IMR-90 (cell line): Measurements from ENCODE around the gene MAML2. TPM values are rescaled to one million over a fixed set of nuclear protein-coding genes. Genes with fewer than 3 reads are reported as not detected.
A peak's percentile ranks its signal among the peaks of the same experiment; 100 is the strongest.

Experiments used
- ATAC-seq: fragments of 200-7000 bp; cut with Tn5 transposase; 2 replicates; pipeline ENCODE4 v1.9.1; 2020; ENCODE audit warnings: low read depth, mild to moderate bottlenecking, moderate library complexity
- BruUV-seq: library from RNA; stranded (reverse); fragments of 400-500 nt; replicated peaks from 2 replicates; lab custom pipeline; 2021; lab: Mats Ljungman, UMichigan
- CTCF ChIA-PET: fragments of 300-600 bp; formaldehyde crosslinking; extraction: SDS; loops from one replicate; lab custom pipeline; 2021; ENCODE audit warnings: antibody characterized with exemption; lab: Yijun Ruan, JAX
- POLR2A ChIA-PET: fragments of 300-600 bp; sonication (Branson Sonifier 250); formaldehyde crosslinking; loops from one replicate; lab custom pipeline; 2022; ENCODE audit warnings: antibody characterized with exemption; ENCODE audit not compliant: unreplicated experiment; lab: Charles Lee
- DNase-seq: peaks from one replicate; pipeline ENCODE4 v3.0.0; 2013
- H2AFZ ChIP-seq: replicated peaks from 2 replicates; pipeline ENCODE3; 2013; ENCODE audit warnings: low read length, mild to moderate bottlenecking; ENCODE audit not compliant: poor library complexity
- H2AK5ac ChIP-seq: 2 replicates; pipeline ENCODE4 v1.6.1; 2013; ENCODE audit warnings: low read depth, low read length, inconsistent platforms
- H2AK9ac ChIP-seq: replicated peaks from 2 replicates; pipeline ENCODE3; 2013; ENCODE audit warnings: mild to moderate bottlenecking, low read depth, low read length, moderate library complexity; ENCODE audit not compliant: poor library complexity
- H2BK120ac ChIP-seq: 2 replicates; pipeline ENCODE4 v1.6.1; 2013; ENCODE audit warnings: low read depth, low read length, inconsistent platforms
- H2BK15ac ChIP-seq: 3 replicates; pipeline ENCODE4 v1.6.1; 2013; ENCODE audit warnings: low read depth, low read length, inconsistent platforms
- H2BK20ac ChIP-seq: 2 replicates; pipeline ENCODE4 v1.6.1; 2013; ENCODE audit warnings: low read depth, mild to moderate bottlenecking, inconsistent platforms, low read length, moderate library complexity
- H2BK5ac ChIP-seq: 2 replicates; pipeline ENCODE4 v1.6.1; 2013; ENCODE audit warnings: mild to moderate bottlenecking, low read depth, low read length, inconsistent platforms; ENCODE audit not compliant: poor library complexity, severe bottlenecking
- H3K14ac ChIP-seq: replicated peaks from 2 replicates; pipeline ENCODE4 v1.6.1; 2013; ENCODE audit warnings: low read depth, low read length, inconsistent platforms
- H3K18ac ChIP-seq: 2 replicates; pipeline ENCODE4 v1.6.1; 2013; ENCODE audit warnings: low read depth, low read length, control low read depth
- H3K23ac ChIP-seq: 2 replicates; pipeline ENCODE4 v1.6.1; 2013; ENCODE audit warnings: low read depth, low read length, inconsistent platforms
- H3K27ac ChIP-seq: 2 replicates; pipeline ENCODE4 v1.5.1; 2013; ENCODE audit warnings: mild to moderate bottlenecking, control low read depth, low read length; ENCODE audit not compliant: insufficient read depth
- H3K27me3 ChIP-seq: 2 replicates; pipeline ENCODE4 v1.6.1; 2013; ENCODE audit warnings: low read length; ENCODE audit not compliant: control insufficient read depth, insufficient read depth
- H3K36me3 ChIP-seq: 2 replicates; pipeline ENCODE4 v1.6.1; 2013; ENCODE audit warnings: low read length, mixed read lengths; ENCODE audit not compliant: control insufficient read depth, insufficient read depth
- H3K4ac ChIP-seq: 2 replicates; pipeline ENCODE4 v1.6.1; 2013; ENCODE audit warnings: low read depth, low read length, inconsistent platforms
- H3K4me1 ChIP-seq: 2 replicates; pipeline ENCODE4 v1.6.1; 2013; ENCODE audit warnings: low read length, mixed read lengths; ENCODE audit not compliant: control insufficient read depth, insufficient read depth
- H3K4me2 ChIP-seq: 2 replicates; pipeline ENCODE4 v1.6.1; 2013; ENCODE audit warnings: low read depth, mild to moderate bottlenecking, control low read depth, low read length, moderate library complexity
- H3K4me3 ChIP-seq: 2 replicates; pipeline ENCODE4 v1.5.1; 2013; ENCODE audit warnings: low read depth, mild to moderate bottlenecking, control low read depth, low read length, moderate library complexity; ENCODE audit not compliant: insufficient read depth
- H3K56ac ChIP-seq: 2 replicates; pipeline ENCODE4 v1.6.1; 2013; ENCODE audit warnings: low read length, inconsistent platforms; ENCODE audit not compliant: insufficient read depth; ENCODE audit errors: extremely low read depth
- H3K79me1 ChIP-seq, 2 experiments: 2 replicates each; pipeline ENCODE4 v1.6.1; 2013; ENCODE audit warnings: low read length in 2 of 2, inconsistent platforms in 1 of 2, low read depth in 1 of 2
- H3K9ac ChIP-seq: 2 replicates; pipeline ENCODE4 v1.6.1; 2013; ENCODE audit warnings: low read depth, low read length, control low read depth
- H3K9me1 ChIP-seq: 2 replicates; pipeline ENCODE4 v1.6.1; 2013; ENCODE audit warnings: low read length, inconsistent platforms; ENCODE audit not compliant: insufficient read depth
- H3K9me3 ChIP-seq: 2 replicates; pipeline ENCODE4 v1.6.1; 2013; ENCODE audit warnings: low read length; ENCODE audit not compliant: control insufficient read depth, insufficient read depth
- H4K20me1 ChIP-seq: 2 replicates; pipeline ENCODE4 v1.6.1; 2013; ENCODE audit warnings: low read length, inconsistent platforms; ENCODE audit not compliant: insufficient read depth
- H4K5ac ChIP-seq: 2 replicates; pipeline ENCODE4 v1.6.1; 2013; ENCODE audit warnings: mild to moderate bottlenecking, low read depth, low read length, control low read depth
- H4K8ac ChIP-seq, 2 experiments: 2 replicates each; pipeline ENCODE4 v1.6.1; 2013; ENCODE audit warnings: low read depth in 2 of 2, low read length in 2 of 2, control low read depth in 1 of 2, inconsistent platforms in 1 of 2
- H4K91ac ChIP-seq: 2 replicates; pipeline ENCODE4 v1.6.1; 2013; ENCODE audit warnings: low read depth, low read length, inconsistent platforms; ENCODE audit not compliant: insufficient read depth
- CEBPB ChIP-seq: IDR thresholded peaks from 2 replicates; pipeline ENCODE4 v1.6.1; 2012; ENCODE audit warnings: low read depth, low read length, improper control_type of control experiment
- FOS ChIP-seq: fragments of 150-350 bp; IDR thresholded peaks from 2 replicates; pipeline ENCODE4 v1.6.1; 2016; ENCODE audit warnings: low read depth, low read length
- MAFK ChIP-seq: IDR thresholded peaks from 2 replicates; pipeline ENCODE4 v1.6.1; 2012; ENCODE audit warnings: low read depth, low read length, improper control_type of control experiment
- MXI1 ChIP-seq: IDR thresholded peaks from 2 replicates; pipeline ENCODE4 v1.6.1; 2012; ENCODE audit warnings: low read depth, mild to moderate bottlenecking, low read length, moderate library complexity, borderline replicate concordance
- RFX5 ChIP-seq: IDR thresholded peaks from 2 replicates; pipeline ENCODE4 v1.8.0; 2012; ENCODE audit warnings: low read depth, mild to moderate bottlenecking, low read length, moderate library complexity
- WGBS, 2 experiments: methylation state at CpG; one replicate each; pipeline versions ENCODE4 v1.1.5 to v1.1.7; 2013; ENCODE audit warnings: missing lambda C conversion rate in 2 of 2; ENCODE audit not compliant: insufficient read length in 1 of 2; ENCODE audit errors: extremely low coverage in 2 of 2; 5-methylcytosine and 5-hydroxymethylcytosine counted together
- dilution Hi-C: fragments of 300-500 bp; cut with HindIII; formaldehyde crosslinking; loops from one replicate; pipeline ENCODE4 v1.14.3; 2018; ENCODE audit warnings: low sequenced_read_pairs; ENCODE audit not compliant: unreplicated experiment
- in situ Hi-C: fragments of 300-500 bp; cut with MboI; formaldehyde crosslinking; loops from 3 replicates; pipeline ENCODE4 v1.14.3; 2019; ENCODE audit warnings: low sequenced_read_pairs, inconsistent platforms, mixed read lengths
- intact Hi-C: fragments of 100-400 bp; cut with micrococcal nuclease; formaldehyde crosslinking; loops from 2 replicates; pipeline ENCODE4 v1.10.0; 2022
- polyA plus RNA-seq, 3 experiments: library from polyadenylated mRNA; depleted of rRNA; stranded (reverse); fragments of >200 nt; gene quantifications; 2 replicates each; pipeline ENCODE4 v1.2.3, GENCODE V29; 2012; ENCODE audit warnings: low replicate concordance in 1 of 3
- total RNA-seq: library from RNA; depleted of rRNA; stranded (reverse); fragments of >200 nt; gene quantifications from 2 replicates; pipeline ENCODE4 v1.2.3, GENCODE V29; 2012
- TF ChIP-seq, protein P1 (sequence below): fragments of 150-350 bp; IDR thresholded peaks from 2 replicates; pipeline ENCODE4 v1.6.1; 2017; ENCODE audit warnings: mild to moderate bottlenecking, antibody characterized with exemption, low read length, low read depth
- TF ChIP-seq, protein P2 (sequence below): conservative IDR thresholded peaks from 2 replicates; pipeline ENCODE4 v1.5.1; 2012; ENCODE audit warnings: mild to moderate bottlenecking, low read depth, low read length, improper control_type of control experiment

MAML2 gene
- total and polyA plus RNA-seq, 2 of the 4 experiments (the other 2 are of a cell fraction): 15.0 to 19.5 TPM

DNA sequence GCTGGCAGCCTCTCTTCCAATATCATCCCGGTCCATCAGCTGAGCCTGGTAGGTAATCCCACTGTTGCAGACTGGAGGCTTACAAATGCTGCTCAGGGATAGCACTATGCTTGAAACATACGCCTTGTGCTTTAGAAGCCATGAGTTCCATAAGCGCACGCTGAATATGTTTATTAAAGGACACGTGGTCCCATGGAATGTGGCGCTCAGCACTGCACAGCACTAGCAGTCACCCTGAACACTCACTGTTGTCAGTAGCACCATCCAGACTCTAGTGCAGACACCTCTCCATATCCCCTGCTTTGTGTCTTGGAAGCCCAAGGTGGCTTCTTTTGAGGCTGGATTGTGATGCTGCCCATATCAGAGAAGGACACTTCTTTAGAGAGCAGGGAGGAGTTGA is 120.9 kb downstream of the MAML2 start:
- peak overlapping the region; percentile 52; the same call in 1 of the 2 replicates for H4K91ac ChIP-seq
- no peaks in the 10 kb centered on the region for H3K27me3 ChIP-seq
- CTCF ChIA-PET: interaction anchor here (0.6 to 1.0 kb wide), 2 partner anchors 12 to 168 kb away, joined by 3 to 4 read pairs; no protein-coding TSS in a partner anchor
- H3K4me2 ChIP-seq: peak overlapping the region; percentile 0; the same call in 1 of the 2 replicates
- H3K4ac ChIP-seq: peak overlapping the region; percentile 51
- H3K79me1 ChIP-seq: peaks cover 26 to 65% of the 10 kb centered on the region in 2 experiments
- no peak overlapping the region for H3K27ac ChIP-seq
- H2BK5ac ChIP-seq: peak overlapping the region; percentile 8
- in situ Hi-C loops: no loop called here
- H4K20me1 ChIP-seq: no peaks in the 10 kb centered on the region
- no peak overlapping the region for H2BK20ac ChIP-seq
- no peak overlapping the region for H3K56ac ChIP-seq
- H2AK5ac ChIP-seq: peak overlapping the region; percentile 65
- no peaks in the 10 kb centered on the region for H3K9me3 ChIP-seq
- POLR2A ChIA-PET: interaction anchor here (0.6 kb wide), 1 partner anchor 59 kb away, joined by 7 read pairs; no protein-coding TSS in a partner anchor
- WGBS, 2 experiments: no CpG with 5 or more reads among the region's 6 CpGs
- DNase-seq (peak; percentile 56), ATAC-seq (peak; percentile 84)
- H3K9me1 ChIP-seq: peaks cover 17% of the 10 kb centered on the region
- peak overlapping the region; percentile 18; the same call in 1 of the 3 replicates for H2BK15ac ChIP-seq
- no peak overlapping the region for H4K8ac ChIP-seq
- H3K9ac ChIP-seq: no peak overlapping the region
- H3K4me1 ChIP-seq: peaks cover 10% of the 10 kb centered on the region
- peak; percentile 68; the same call in 1 of the 2 replicates for TF ChIP-seq MXI1
- TF ChIP-seq RFX5: no peak
- TF ChIP-seq, protein P1, sequence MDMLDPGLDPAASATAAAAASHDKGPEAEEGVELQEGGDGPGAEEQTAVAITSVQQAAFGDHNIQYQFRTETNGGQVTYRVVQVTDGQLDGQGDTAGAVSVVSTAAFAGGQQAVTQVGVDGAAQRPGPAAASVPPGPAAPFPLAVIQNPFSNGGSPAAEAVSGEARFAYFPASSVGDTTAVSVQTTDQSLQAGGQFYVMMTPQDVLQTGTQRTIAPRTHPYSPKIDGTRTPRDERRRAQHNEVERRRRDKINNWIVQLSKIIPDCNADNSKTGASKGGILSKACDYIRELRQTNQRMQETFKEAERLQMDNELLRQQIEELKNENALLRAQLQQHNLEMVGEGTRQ: peak; percentile 83
- no peak for TF ChIP-seq FOS
- TF ChIP-seq MAFK: no peak
- no peak for TF ChIP-seq CEBPB
- TF ChIP-seq, protein P2, sequence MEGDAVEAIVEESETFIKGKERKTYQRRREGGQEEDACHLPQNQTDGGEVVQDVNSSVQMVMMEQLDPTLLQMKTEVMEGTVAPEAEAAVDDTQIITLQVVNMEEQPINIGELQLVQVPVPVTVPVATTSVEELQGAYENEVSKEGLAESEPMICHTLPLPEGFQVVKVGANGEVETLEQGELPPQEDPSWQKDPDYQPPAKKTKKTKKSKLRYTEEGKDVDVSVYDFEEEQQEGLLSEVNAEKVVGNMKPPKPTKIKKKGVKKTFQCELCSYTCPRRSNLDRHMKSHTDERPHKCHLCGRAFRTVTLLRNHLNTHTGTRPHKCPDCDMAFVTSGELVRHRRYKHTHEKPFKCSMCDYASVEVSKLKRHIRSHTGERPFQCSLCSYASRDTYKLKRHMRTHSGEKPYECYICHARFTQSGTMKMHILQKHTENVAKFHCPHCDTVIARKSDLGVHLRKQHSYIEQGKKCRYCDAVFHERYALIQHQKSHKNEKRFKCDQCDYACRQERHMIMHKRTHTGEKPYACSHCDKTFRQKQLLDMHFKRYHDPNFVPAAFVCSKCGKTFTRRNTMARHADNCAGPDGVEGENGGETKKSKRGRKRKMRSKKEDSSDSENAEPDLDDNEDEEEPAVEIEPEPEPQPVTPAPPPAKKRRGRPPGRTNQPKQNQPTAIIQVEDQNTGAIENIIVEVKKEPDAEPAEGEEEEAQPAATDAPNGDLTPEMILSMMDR: no peak
- intact Hi-C loops: no loop called here
- no peak overlapping the region for H2AFZ ChIP-seq
- dilution Hi-C loops: no loop called here
- no TSS peak for BruUV-seq
- no peak overlapping the region for H2AK9ac ChIP-seq
- no peak overlapping the region; the same call in none of the 2 replicates for H4K5ac ChIP-seq
- H3K4me3 ChIP-seq: no peak overlapping the region
- H3K23ac ChIP-seq: peak overlapping the region; percentile 41; the same call in 1 of the 2 replicates
- H3K18ac ChIP-seq: 0 out of 2 replicates have a peak overlapping the region, but pooled peaks have one; percentile 25
- no peaks in the 10 kb centered on the region for H3K36me3 ChIP-seq
- 0 out of 2 replicates have a peak overlapping the region, but pooled peaks have one; percentile 51 for H3K14ac ChIP-seq
- peak overlapping the region; percentile 27 for H2BK120ac ChIP-seq
